ENCODE results near the gene BBLN.

The BBLN gene

DNA sequence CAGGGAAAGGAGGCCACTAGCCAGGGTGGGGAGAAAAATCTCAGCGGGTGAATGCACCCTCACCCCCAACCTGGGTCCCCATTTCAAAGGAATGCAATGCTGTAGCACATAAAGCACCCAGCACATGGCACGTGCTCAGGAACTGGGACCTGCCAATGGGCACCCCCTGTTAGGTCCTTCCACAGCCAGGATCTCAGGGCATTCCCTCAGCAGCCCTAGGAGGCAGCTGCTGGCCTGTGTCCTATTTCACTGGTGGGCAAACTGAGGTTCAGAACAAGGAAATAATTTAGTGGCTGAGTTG is 51.9 kb downstream of the BBLN start:
- no peak for DNase-seq (ENCODE audit: low read depth in 3 of 3)

All from stimulated activated CD4-positive, alpha-beta T cell treated with anti-CD3 and anti-CD28 coated beads, TNF-alpha, amount 100 ng/mL, for 4 hours (primary cell).